Stimulated activated CD8-positive, alpha-beta memory T cell treated with anti-CD3 and anti-CD28 coated beads, Interleukin-12 subunit alpha, Interleukin-12 subunit beta, amount 100 ng/mL, for 24 hours (primary cell): Measurements from ENCODE around the gene PYGB.

ENCODE experiments used
- DNase-seq: peaks from one replicate; pipeline ENCODE4 v3.0.0-alpha.2; 2020; ENCODE audit errors: extremely low read depth

Gene PYGB

GRCh38 chr20:25216199-25216945 lies 31.5 kb upstream of the PYGB start:
- DNase-seq = no peak

DNA sequence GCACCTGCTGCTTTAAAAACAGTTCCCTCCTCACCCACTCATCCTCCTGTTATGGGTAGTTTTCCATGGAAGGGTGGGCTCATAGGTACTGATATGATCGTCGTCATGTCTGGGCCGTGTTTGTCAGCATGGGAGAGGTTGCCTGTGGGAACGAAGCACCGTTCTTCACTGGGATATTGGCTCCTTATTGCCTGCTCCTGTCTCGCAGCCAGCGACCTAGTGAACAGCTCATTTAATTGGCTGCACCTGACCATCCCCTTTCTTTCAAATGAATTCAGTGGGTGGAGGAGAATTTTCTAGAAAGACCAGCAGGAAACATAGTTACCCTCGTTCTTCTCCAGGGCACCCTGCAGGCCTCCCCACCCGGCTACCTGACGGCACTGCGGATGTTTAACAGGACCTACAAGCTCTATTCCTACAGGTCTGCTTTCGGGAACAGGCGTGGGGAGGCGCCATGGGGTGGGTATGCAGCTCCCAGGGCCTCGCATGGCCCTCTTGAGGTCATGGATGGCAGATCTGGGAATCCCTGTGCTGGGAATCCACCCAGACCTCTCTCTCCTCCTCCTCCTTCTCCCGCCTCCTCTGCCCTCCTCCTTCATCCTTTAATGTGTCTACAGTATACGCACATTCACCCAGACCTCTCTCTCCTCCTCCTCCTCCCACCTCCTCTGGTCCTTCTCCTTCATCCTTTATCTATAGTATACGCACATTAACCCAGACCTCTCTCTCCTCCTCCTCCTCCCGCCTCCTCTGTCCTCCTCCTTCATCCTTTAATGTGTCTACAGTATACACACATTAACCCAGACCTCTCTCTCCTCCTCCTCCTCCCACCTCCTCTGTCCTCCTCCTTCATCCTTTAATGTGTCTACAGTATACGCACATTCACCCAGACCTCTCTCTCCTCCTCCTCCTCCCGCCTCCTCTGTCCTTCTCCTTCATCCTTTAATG lies 30.4 kb upstream of the PYGB start:
- no peak for DNase-seq

DNA sequence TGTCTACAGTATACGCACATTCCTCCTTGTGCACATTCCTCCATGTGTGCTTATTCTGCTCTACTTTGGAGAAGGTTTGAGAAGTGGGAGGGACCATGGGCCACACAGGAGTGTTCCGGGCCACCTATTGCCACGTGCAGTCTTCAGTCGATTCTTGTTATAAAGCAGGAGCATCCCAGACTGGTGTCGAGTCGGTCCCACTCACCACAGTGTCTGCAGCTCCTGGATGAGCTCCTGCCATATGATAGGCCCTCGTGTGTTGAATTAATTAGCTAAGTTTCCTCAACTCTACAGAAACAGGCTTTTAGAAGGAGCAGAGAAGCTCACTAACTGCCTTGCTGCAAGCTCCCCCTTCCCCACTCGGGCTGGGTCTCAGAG lies 29.8 kb upstream of the PYGB start:
- no peak for DNase-seq

DNA sequence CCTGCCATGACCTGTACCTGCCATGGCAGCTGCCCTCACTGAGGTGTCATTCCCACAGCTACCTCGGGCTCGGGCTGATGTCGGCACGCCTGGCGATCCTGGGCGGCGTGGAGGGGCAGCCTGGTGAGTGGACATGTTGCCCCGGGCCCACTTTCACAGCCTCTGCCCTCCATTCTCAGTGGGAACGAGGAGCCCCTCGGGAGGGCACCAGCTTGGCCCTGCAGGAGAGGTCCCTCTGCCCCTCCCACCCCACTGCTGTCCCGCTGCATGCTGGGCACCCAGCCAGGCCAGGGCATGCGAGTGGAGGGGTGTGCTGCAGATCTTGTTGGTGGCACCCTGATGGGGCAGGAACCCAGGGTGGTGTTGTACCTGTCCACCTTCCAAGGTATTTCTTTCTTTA lies 29.4 kb upstream of the PYGB start:
- no peak for DNase-seq

DNA sequence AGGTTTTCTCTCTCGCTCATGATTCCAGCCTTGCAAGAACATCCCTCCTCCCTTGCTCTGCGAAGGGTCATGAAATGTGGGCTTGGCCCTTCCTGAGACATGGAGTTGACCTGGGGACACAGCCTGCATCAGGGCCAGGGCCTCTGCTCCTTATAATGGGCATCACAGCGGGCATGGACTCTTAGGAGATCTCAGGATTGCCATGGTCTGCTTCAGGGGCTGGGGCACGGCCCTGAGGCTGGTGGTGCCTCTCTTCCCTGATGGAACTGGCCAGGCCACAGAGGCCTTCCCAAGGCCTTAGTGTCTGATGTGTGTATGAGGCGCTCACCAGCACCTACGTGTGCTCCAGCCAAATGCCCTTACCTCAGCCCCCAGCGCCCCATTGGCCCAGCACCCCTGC lies 28.5 kb upstream of the PYGB start:
- DNase-seq = no peak

GRCh38 chr20:25220021-25220730 lies 27.7 kb upstream of the PYGB start:
- no peak for DNase-seq

- DNase-seq = no peak
These were observed 26.9 kb upstream of the PYGB start for GRCh38 chr20:25220810-25221591.

- DNase-seq = no peak
These were observed 26.1 kb upstream of the PYGB start for GRCh38 chr20:25221592-25222460.

GRCh38 chr20:25222461-25223178 lies 25.3 kb upstream of the PYGB start:
- DNase-seq = no peak

DNA sequence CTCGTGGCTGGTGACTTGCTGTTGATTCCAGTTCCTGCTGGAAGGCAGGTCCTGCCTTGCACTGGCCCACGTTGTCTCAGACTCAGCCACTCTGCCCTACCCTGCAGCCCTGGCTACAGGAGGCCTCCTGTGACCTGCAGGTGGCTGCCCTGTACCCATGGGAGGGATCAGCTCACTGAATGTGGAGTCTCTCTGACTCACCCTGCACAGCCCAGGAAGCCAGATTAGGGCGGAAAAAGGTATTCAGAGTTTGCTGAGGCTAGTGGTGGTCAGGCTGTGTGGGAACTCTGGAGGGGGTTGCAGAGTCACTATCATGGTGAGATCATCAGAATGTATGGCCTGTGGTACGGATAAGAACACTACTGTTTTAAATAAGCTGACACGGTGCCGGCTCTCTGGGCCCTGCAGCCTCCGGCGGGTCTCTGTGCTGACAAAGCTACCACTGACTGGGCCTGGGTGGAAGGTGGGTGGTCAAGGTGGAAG lies 24.7 kb upstream of the PYGB start:
- no peak for DNase-seq

- DNase-seq = no peak
These were observed 23.8 kb upstream of the PYGB start for GRCh38 chr20:25223765-25224720.

DNA sequence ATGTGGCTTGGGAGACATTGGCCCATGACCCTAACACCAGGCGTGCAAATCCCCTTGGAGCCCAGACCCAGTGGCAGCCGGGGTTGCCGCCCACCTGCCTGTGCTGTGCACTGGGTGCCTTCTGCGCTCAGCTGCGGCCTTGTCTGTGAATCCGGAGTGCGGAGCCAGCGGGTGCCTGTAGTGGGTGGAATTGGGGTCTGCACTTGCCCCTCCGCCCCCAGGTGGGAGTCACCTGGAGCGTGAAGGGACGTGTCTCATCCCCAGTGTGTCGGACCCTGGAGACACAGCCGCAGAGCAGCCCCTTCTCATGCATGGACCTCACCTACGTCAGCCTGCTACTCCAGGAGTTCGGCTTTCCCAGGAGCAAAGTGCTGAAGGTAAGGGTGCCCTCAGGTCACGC lies 22.9 kb upstream of the PYGB start:
- no peak for DNase-seq

GRCh38 chr20:25225642-25226432 lies 22.0 kb upstream of the PYGB start:
- DNase-seq = no peak

DNA sequence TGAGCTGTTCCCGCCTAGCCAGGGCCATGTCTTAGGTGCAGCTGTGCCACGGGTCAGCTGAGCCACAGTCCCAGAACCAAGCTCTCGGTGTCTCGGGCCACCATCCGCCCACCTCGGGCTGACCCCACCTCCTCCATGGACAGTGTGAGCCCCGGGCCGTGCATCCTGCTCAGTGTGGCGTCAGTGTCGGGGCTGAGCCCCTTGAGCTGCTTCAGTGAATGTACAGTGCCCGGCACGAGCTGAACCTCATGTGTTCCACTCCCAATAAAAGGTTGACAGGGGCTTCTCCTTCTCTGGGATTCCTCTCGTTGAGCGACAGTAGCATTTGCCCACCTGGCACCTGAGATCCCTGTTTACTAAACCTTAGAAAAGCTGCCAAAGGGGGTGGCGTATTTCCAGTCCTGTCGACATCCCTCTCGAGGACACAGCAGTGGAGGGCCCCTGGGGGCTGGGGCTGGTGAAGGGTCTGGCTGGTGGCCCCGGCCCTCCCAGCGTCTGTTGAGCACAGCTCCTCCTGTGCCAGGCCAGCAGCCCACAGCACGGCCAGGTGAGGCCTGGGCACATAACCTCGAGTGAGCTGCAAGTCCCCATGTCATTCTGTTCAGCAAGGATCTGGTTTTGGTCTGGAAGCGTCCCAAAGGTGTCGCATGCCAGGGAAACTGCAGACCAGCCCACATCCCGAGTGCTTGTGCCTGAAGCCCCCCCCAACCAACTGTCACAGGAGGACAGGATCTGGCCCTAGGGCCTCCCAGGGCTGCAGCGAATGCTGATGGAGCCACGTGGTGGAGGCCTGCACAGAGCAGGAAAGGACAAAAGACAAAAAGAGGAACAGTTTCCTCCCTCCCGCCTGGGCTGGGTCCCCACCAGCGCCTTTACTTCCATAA lies 21.2 kb upstream of the PYGB start:
- no peak for DNase-seq

DNA sequence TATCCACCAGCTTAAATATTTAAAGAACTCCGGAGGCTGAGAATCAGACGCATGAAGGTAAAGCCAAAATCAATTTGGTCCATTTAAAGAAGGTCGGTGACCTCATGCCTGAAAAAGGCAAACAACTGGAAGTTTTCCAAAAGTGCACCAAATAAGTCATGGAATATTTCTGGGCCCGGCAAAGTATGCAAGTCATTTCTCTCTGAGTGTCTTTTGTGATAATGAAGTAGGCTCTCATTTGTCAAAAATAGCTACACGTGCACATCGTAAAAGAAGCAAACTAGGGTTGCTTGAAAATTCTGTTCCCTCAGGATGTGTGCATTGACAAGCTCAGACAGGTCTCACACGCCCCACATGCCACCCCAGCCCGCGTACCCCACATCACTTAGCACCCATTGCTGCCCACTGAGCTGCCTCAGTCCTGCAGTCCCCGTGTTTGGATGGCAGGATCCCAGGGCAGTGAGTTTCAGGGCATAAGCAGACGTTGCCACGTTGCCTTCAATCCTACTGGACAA lies 20.5 kb upstream of the PYGB start:
- no peak for DNase-seq

DNA sequence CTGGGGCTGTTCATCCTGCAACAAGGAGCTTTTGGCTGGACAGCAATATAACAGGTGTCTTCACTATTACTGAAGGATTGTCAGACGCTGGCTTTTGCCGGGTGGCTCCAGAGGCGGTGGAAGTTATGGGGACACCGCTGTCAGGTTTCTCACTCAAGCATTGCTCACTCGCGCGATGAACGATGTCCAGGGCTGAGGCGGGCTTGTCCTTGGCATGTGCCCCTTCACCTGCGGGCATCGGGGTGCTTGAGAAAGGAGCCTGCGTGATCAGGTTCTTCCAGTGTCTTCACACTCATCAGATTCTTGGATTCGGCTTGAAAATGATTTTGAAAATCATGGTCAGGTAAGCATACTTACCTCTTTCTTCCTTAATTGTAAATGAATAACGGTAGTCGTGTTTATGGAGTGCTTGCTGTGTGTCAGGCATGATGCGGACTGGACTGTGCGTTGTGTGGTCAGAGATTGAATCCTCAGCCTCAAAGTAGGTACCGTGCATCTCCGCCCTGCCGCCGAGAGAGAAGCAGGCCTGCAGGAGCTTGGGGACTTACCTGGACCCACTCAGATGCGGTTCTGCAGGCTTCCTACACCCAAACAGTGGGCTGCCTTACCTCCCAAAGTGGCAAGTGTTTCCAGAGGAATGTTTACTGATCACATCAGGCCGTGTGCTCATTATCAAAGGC lies 18.3 kb upstream of the PYGB start:
- DNase-seq = no peak
